ENCODE measurements around the gene CAPSL.
"Not testable (repeated sequence)": the region's sequence is repeated elsewhere in the genome, so short reads cannot be mapped to it uniquely, and the experiment has no call there.

CAPSL gene

GRCh38 chr5:35904443-35905132 lies 33.8 kb downstream of the CAPSL start:
- no peak for DNase-seq

DNA sequence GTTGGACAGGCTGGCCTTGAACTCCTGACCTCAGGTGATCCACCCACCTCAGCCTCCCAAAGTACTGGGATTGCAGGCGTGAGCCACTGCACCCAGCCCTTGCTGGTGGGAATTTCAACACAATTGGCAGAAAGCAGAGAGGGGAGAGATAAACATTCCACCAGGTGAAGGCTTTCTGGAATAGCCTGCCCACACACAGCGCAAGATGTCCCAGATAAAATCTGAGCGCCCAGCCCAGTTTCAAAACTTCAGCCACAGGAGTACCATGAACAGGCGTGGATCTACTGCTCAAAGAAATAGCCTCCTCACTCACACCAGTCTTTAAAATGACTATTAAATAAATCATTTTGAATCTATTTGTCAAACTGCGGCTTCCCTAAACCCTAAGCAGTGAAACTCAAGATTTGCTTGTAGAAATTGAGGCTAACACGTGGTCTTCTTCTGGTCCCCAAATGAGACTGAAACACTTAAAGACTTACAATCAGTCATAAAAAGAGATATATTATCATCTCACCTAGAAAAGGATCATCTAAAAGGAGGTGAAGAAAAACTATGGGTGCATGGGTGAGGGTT lies 34.7 kb downstream of the CAPSL start:
- DNase-seq: no peak

- DNase-seq: no peak
Measured at GRCh38 chr5:35902046-35902672, 36.3 kb downstream of the CAPSL start.

DNA sequence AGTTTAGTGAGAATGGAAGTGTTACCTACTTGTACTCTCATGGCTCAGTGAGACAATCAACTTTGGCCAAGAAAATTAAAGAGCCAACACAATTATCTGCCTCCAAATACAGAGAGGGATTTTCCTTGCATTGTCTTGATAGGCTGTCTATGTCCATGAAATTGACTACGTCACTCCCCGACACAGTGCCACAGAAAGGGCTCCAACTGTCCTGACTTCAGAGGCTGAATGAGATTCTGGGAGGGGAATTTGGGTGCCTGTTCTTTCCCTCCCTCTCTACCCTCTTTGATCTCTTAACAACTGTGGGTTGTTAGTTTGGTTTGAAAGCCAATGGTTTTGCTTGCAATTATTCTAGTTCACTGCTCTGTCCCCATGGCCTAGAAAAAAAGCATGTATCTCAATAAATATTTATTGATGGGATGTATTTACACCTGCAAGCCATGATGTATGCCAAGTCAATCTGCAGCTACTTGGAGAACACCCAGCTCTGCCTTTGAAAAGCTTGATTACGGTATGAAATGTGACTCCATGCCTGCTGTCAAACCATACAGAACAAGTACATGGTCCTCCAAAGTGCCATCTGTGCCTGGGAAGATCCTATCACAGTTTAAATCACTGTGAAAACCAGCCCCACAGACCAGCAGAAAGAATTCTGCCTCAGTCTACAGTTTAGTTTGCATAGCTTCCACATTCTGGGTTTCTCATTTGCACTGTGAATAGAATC lies 37.3 kb downstream of the CAPSL start:
- no peak for DNase-seq

GRCh38 chr5:35899800-35900199 lies 38.6 kb downstream of the CAPSL start:
- DNase-seq: no peak

GRCh38 chr5:35898952-35899660 lies 39.3 kb downstream of the CAPSL start:
- no peak for DNase-seq

DNA sequence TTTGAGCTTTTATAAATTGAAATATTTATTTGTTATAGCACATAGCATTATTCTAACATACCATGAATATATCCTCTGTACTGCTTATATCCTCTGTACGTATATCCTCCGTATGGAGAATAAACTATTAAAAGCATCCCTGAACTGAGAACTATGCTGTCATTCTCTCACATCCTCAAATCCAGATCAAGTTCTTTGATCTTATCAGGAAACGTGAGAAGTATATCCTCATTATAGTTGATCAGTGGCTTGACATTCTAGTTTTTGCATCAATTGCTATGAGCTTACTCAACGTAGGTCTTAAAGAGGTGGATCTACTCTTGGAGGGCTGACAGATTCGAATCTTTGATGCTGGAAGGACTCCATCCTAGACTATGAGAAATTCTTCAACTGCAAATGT lies 44.3 kb downstream of the CAPSL start:
- DNase-seq: no peak

DNA sequence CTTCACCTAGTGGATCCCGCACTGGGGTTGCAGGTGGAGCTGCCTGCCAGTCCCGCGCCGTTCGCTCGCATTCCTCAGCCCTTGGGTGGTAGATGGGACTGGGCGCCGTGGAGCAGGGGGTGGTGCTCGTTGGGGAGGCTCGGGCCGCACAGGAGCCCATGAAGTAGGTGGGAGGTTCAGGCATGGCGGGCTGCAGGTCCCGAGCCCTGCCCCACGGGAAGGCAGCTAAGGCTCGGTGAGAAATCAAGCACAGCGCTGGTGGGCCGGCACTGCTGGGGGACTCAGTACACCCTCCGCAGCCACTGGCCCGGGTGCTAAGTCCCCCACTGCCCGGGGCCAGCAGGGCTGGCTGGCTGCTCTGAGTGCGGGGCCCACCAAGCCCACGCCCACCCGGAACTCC lies 45.6 kb downstream of the CAPSL start:
- DNase-seq: not testable (repeated sequence)

DNA sequence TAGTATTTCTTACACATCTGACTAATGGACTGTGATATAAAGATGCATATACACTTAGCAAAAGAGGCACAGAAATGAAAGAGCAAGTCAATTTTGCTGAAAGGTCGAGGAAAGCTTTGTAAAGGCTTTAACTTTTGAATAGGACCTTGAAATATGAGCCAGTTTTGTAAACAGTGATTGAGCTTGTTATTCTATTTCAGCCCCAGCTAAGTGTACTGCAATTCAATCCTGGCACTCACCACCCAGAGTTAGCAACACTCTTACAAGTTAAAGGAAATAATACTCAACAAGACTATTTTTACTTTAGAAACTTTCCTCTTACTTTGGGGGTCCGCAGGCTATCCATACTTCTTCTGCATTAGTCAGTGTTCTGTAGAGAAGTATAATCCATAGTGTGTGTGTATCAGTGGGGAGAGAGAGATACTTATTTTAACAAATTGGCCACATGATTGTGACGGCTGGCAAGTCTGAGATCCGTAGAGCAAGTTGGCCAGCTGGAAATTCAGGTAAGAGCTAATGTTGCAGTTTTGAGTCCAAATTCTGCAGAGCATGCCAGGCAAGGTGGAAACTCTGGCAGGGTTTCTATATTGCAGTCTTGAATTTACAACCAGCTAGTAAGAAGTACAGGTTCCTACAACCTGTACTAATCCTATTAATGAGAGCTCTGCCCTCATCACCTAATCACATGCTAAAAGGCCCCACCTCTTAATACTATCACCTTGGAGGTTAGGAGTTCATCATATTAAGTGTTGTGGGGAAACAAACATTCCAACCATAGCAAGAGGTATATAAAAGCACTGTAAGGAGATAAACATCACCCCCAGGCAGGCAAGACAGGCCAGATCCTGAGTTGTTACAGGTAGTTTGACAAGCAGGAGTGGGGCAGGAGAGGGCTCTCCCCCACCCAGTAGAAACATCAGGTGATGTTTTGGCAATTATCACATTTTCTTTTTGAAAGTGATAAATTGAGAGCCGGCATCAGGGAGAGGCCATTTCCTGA lies 48.1 kb downstream of the CAPSL start:
- DNase-seq: no peak

DNA sequence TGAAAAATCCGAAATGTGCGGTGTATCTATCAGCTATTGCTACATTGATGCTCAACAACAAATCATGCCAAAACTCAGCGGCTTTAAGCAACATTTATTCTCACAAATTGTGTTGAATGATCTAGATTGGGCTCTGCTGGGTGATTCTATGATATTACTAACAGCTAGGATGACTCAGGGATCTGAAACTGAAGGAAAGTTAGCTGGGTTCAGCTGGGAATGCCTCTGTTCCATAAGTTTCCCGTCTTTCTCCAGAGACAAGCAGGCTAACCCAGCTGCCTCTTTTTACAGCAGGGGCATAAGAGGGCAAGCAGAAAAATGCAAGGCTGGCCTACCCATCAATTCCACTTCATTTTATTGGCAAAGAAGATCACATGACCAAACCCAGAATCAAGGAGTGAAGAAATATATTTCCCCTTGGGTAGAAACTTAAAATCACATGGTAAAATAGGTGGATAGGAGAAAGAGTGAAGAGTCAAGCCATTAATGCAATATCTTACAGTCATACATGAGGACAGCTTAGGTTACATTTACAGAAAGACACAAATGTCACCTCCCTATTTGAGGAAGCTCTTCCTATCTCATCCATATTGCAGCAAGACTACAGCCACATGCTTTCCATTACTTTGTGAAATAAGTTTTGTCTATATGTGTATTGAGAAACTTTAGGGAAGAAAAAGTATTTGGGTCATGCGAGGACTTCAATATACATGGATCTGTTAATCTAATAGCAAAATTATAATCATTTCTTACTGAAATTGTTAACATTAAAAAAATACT lies 50.9 kb downstream of the CAPSL start:
- DNase-seq: no peak

GRCh38 chr5:35886381-35886780 lies 52.0 kb downstream of the CAPSL start:
- DNase-seq: no peak

DNA sequence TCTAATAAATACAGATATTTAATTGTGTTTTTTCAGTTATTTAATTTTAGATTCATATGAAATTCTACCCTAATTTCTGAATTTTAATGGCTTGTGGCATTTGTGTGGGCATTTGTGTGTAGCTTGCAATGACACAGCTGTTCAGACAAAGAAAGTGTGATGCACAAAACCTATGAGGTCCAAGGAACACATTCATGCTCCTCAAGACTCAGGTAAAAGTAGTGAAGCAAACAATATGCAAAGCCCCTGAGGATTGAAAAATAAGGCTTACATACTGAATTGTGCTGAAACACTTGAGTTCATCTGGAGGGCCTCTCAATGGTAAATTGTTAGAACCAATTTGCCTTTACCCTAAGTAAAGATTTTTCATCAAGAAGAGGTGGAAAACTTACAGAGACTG lies 53.6 kb downstream of the CAPSL start:
- DNase-seq: no peak

DNA sequence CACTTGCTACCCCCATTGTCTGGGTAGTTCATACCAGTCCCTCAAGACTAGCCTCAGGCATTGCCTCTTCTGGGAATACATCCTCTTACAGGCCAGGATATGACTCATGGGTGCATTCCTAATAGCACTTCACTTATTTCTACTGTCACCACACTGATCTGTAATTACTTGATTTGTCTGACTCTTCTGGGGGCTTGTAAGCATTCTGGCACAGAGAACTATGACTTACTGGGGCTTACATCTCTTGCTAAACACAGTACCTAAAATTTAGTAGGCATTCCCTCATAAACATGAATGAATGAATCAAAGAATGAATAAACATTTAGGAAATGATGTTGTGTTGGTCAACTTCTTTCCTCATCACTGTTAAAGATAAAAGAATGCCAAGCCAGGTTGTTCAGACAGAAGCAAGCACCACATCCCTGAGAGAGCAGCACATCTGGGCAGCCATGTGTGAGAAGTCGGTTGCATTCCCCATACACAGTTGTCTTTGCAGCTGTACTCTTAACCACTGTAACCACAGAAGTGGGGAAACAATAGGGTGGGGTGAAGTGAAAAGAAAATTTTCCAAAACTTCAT lies 54.1 kb downstream of the CAPSL start:
- DNase-seq: no peak

DNA sequence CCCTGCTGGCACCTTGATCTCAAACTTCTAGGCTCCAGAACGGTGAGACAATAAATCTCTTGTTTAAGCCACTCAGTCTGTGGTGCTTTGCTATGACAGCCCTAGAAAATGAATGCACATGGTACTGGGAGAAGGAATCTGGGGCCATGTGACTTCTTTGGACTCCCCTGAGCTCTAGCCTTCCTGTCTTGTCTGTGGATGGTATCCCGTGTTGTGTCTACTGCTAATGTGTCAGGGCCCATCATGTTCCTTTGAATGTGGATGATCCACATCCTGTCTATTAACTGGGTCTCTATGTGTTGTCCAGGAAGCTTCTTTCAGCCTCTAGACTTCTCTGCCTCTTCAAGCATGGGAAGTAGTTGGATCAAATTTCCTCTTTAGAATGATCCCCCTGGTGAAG lies 56.7 kb downstream of the CAPSL start:
- DNase-seq: no peak

- no peak for DNase-seq
Measured at GRCh38 chr5:35880156-35880555, 58.3 kb downstream of the CAPSL start.

DNA sequence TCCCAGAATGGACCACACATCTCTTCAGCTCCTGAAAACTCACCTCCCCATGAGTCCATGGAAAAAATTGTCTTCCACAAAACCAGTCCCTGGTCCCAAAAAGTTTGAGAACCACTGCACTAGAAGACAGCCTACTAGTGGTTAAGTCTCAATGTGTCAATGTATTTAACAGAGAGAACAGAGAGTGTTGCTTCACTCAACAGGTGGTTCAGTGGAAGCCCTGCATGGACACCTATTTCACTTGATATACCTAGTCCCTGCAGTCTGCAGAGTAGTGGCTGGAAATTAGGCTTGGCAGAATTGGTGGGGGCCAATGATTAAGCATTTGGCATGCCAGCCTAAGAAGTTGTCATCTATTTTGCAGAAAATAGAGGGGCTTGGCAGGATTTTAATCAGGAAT lies 58.8 kb downstream of the CAPSL start:
- no peak for DNase-seq

- no peak for DNase-seq
Measured at GRCh38 chr5:35879096-35879495, 59.3 kb downstream of the CAPSL start.

- no peak for DNase-seq
Measured at GRCh38 chr5:35878079-35878478, 60.3 kb downstream of the CAPSL start.

- DNase-seq: no peak
Measured at GRCh38 chr5:35877655-35878054, 60.8 kb downstream of the CAPSL start.

DNA sequence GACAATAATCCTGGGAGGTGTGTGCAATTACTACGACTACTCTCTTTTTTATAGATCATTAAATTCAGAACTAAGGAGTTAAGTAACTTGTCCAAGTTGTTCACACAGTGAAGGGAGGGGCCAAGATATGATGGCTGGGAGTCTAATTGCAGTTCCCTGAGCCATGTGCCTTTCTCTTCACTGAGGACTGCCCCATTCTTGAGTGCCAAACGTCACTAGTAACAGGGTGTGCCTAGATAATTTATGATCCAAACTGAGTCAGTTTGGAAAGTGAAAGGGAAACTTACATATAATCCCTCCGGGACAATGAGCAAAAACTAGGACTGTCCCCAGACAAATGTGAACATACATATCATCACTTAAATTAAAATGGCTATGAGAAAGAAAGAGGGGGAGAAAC lies 61.5 kb downstream of the CAPSL start:
- DNase-seq: no peak

DNA sequence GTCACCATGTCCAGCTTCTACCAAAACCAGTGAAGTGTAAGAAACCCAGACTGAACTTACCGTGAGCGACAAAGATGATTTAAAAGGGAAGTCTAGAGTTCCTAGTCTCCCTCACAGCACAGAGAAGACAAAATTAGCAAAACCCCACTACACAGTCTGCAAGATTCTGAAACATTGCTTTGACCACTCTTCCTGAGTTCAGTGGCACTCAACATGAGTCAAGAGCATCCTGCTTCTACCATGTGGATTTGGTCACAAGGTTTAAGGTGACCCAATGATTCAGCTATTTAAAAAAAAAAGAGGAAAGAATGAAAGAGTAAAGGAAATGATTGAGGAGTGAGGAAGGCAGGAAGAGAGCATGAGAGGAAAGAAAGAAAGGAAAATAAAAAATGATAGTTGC lies 62.0 kb downstream of the CAPSL start:
- no peak for DNase-seq

All from stimulated activated CD4-positive, alpha-beta T cell treated with anti-CD3 and anti-CD28 coated beads, Interleukin-12 subunit alpha, Interleukin-12 subunit beta, amount 100 ng/mL, for 4 hours (primary cell).